GM23248 (cell line): ENCODE measurements around the gene PHF21B.

Experiments used
- EZH2 ChIP-seq: fragments of 200-600 bp; sonication (generic); IDR thresholded peaks from 2 replicates; pipeline ENCODE4 v1.6.1; 2018; ENCODE audit warnings: antibody characterized with exemption, mild to moderate bottlenecking; ENCODE audit not compliant: insufficient read depth, poor library complexity, severe bottlenecking
- EZH2phosphoT487 ChIP-seq: fragments of 200-600 bp; sonication (generic); IDR thresholded peaks from 2 replicates; pipeline ENCODE4 v1.6.1; 2018; ENCODE audit warnings: antibody characterized with exemption, moderate library complexity, mild to moderate bottlenecking, low read depth; ENCODE audit not compliant: insufficient read depth

GRCh38 chr22:44882226-44882905 lies 127.4 kb downstream of the PHF21B start:
- TF ChIP-seq EZH2, result no peak
- no peak for TF ChIP-seq EZH2phosphoT487
